ENCODE measurements around the gene FLRT3.

FLRT3 gene
- 0 reads per million in 3 donors for total RNA-seq

- no peaks in the 10 kb centered on the region for H3K36me3 ChIP-seq (ENCODE audit: control insufficient read depth, insufficient read depth, low read length)
- H3K27ac ChIP-seq (ENCODE audit: insufficient read depth, low read length, poor library complexity, severe bottlenecking): no peak within 1 kb of the TSS
- no peaks in the 10 kb centered on the region for H3K4me1 ChIP-seq (ENCODE audit: control insufficient read depth, insufficient read depth, low read length, poor library complexity, severe bottlenecking)
- H3K4me3 ChIP-seq (ENCODE audit: insufficient read depth, low read depth, low read length, poor library complexity, severe bottlenecking): no peak within 1 kb of the TSS
- no peaks in the 10 kb centered on the region for H3K9me3 ChIP-seq (ENCODE audit: control insufficient read depth, low read length)
- H3K27me3 ChIP-seq (replicated peaks; ENCODE audit: control insufficient read depth, insufficient read depth, low read length, poor library complexity, severe bottlenecking): no peaks in the 10 kb centered on the region
- no peak for DNase-seq
Measured at GRCh38 chr20:14337400-14338171, at the start of gene FLRT3. Gene FLRT3 (minus strand): TSS chr20:14337612. CDS start chr20:14327506, 10,106 bp downstream.

- Histone ChIP-seq H3K4me3 (ENCODE audit: insufficient read depth, low read depth, low read length, poor library complexity, severe bottlenecking) (no peak overlapping the region), H3K36me3 (ENCODE audit: control insufficient read depth, insufficient read depth, low read length) (no peaks in the 10 kb centered on the region), H3K27ac (ENCODE audit: insufficient read depth, low read length, poor library complexity, severe bottlenecking) (no peak overlapping the region), H3K27me3 (replicated peaks; ENCODE audit: control insufficient read depth, insufficient read depth, low read length, poor library complexity, severe bottlenecking) (no peaks in the 10 kb centered on the region), H3K9me3 (ENCODE audit: control insufficient read depth, low read length) (no peaks in the 10 kb centered on the region), H3K4me1 (ENCODE audit: control insufficient read depth, insufficient read depth, low read length, poor library complexity, severe bottlenecking) (no peaks in the 10 kb centered on the region)
- no peak for DNase-seq
Measured at GRCh38 chr20:14386726-14387125, 49.3 kb upstream of the FLRT3 start.

GRCh38 chr20:14385176-14385740 is 47.8 kb upstream of the FLRT3 start:
- H3K27ac ChIP-seq (ENCODE audit: insufficient read depth, low read length, poor library complexity, severe bottlenecking): no peak overlapping the region
- H3K4me1 ChIP-seq (ENCODE audit: control insufficient read depth, insufficient read depth, low read length, poor library complexity, severe bottlenecking): no peaks in the 10 kb centered on the region
- H3K36me3 ChIP-seq (ENCODE audit: control insufficient read depth, insufficient read depth, low read length): no peaks in the 10 kb centered on the region
- no peaks in the 10 kb centered on the region for H3K27me3 ChIP-seq (replicated peaks; ENCODE audit: control insufficient read depth, insufficient read depth, low read length, poor library complexity, severe bottlenecking)
- no peak for DNase-seq
- H3K9me3 ChIP-seq (ENCODE audit: control insufficient read depth, low read length): no peaks in the 10 kb centered on the region
- H3K4me3 ChIP-seq (ENCODE audit: insufficient read depth, low read depth, low read length, poor library complexity, severe bottlenecking): no peak overlapping the region

- DNase-seq: no peak
- Histone ChIP-seq H3K4me1 (ENCODE audit: control insufficient read depth, insufficient read depth, low read length, poor library complexity, severe bottlenecking) (no peaks in the 10 kb centered on the region), H3K36me3 (ENCODE audit: control insufficient read depth, insufficient read depth, low read length) (no peaks in the 10 kb centered on the region), H3K27ac (ENCODE audit: insufficient read depth, low read length, poor library complexity, severe bottlenecking) (no peak overlapping the region), H3K4me3 (ENCODE audit: insufficient read depth, low read depth, low read length, poor library complexity, severe bottlenecking) (no peak overlapping the region), H3K9me3 (ENCODE audit: control insufficient read depth, low read length) (no peaks in the 10 kb centered on the region), H3K27me3 (replicated peaks; ENCODE audit: control insufficient read depth, insufficient read depth, low read length, poor library complexity, severe bottlenecking) (no peaks in the 10 kb centered on the region)
Measured at GRCh38 chr20:14384416-14385175, 47.2 kb upstream of the FLRT3 start.

GRCh38 chr20:14383335-14383734 is 45.9 kb upstream of the FLRT3 start:
- Histone ChIP-seq H3K27me3 (replicated peaks; ENCODE audit: control insufficient read depth, insufficient read depth, low read length, poor library complexity, severe bottlenecking) (no peaks in the 10 kb centered on the region), H3K4me3 (ENCODE audit: insufficient read depth, low read depth, low read length, poor library complexity, severe bottlenecking) (no peak overlapping the region)

GRCh38 chr20:14378326-14378725 is 40.9 kb upstream of the FLRT3 start:
- Histone ChIP-seq H3K4me1 (ENCODE audit: control insufficient read depth, insufficient read depth, low read length, poor library complexity, severe bottlenecking) (no peaks in the 10 kb centered on the region), H3K4me3 (ENCODE audit: insufficient read depth, low read depth, low read length, poor library complexity, severe bottlenecking) (no peak overlapping the region), H3K36me3 (ENCODE audit: control insufficient read depth, insufficient read depth, low read length) (no peaks in the 10 kb centered on the region), H3K27ac (ENCODE audit: insufficient read depth, low read length, poor library complexity, severe bottlenecking) (no peak overlapping the region), H3K9me3 (ENCODE audit: control insufficient read depth, low read length) (no peaks in the 10 kb centered on the region), H3K27me3 (replicated peaks; ENCODE audit: control insufficient read depth, insufficient read depth, low read length, poor library complexity, severe bottlenecking) (no peaks in the 10 kb centered on the region)
- no peak for DNase-seq

More at GRCh38 chr20:14383335-14383734, 45.9 kb upstream of the FLRT3 start:
- Histone ChIP-seq H3K4me1 (ENCODE audit: control insufficient read depth, insufficient read depth, low read length, poor library complexity, severe bottlenecking) (no peaks in the 10 kb centered on the region), H3K36me3 (ENCODE audit: control insufficient read depth, insufficient read depth, low read length) (no peaks in the 10 kb centered on the region), H3K9me3 (ENCODE audit: control insufficient read depth, low read length) (no peaks in the 10 kb centered on the region), H3K27ac (ENCODE audit: insufficient read depth, low read length, poor library complexity, severe bottlenecking) (no peak overlapping the region)
- no peak for DNase-seq

GRCh38 chr20:14375416-14375985 is 38.1 kb upstream of the FLRT3 start:
- H3K4me3 ChIP-seq (ENCODE audit: insufficient read depth, low read depth, low read length, poor library complexity, severe bottlenecking): no peak overlapping the region
- no peaks in the 10 kb centered on the region for H3K4me1 ChIP-seq (ENCODE audit: control insufficient read depth, insufficient read depth, low read length, poor library complexity, severe bottlenecking)
- H3K27ac ChIP-seq (ENCODE audit: insufficient read depth, low read length, poor library complexity, severe bottlenecking): no peak overlapping the region
- no peak for DNase-seq
- H3K36me3 ChIP-seq (ENCODE audit: control insufficient read depth, insufficient read depth, low read length): no peaks in the 10 kb centered on the region
- H3K9me3 ChIP-seq (ENCODE audit: control insufficient read depth, low read length): no peaks in the 10 kb centered on the region
- H3K27me3 ChIP-seq (replicated peaks; ENCODE audit: control insufficient read depth, insufficient read depth, low read length, poor library complexity, severe bottlenecking): no peaks in the 10 kb centered on the region

GRCh38 chr20:14374196-14374595 is 36.8 kb upstream of the FLRT3 start:
- Histone ChIP-seq H3K27ac (ENCODE audit: insufficient read depth, low read length, poor library complexity, severe bottlenecking) (no peak overlapping the region), H3K4me3 (ENCODE audit: insufficient read depth, low read depth, low read length, poor library complexity, severe bottlenecking) (no peak overlapping the region), H3K9me3 (ENCODE audit: control insufficient read depth, low read length) (no peaks in the 10 kb centered on the region), H3K27me3 (replicated peaks; ENCODE audit: control insufficient read depth, insufficient read depth, low read length, poor library complexity, severe bottlenecking) (no peaks in the 10 kb centered on the region), H3K4me1 (ENCODE audit: control insufficient read depth, insufficient read depth, low read length, poor library complexity, severe bottlenecking) (no peaks in the 10 kb centered on the region), H3K36me3 (ENCODE audit: control insufficient read depth, insufficient read depth, low read length) (no peaks in the 10 kb centered on the region)
- DNase-seq: no peak

- Histone ChIP-seq H3K27ac (ENCODE audit: insufficient read depth, low read length, poor library complexity, severe bottlenecking) (no peak overlapping the region), H3K27me3 (replicated peaks; ENCODE audit: control insufficient read depth, insufficient read depth, low read length, poor library complexity, severe bottlenecking) (no peaks in the 10 kb centered on the region), H3K4me3 (ENCODE audit: insufficient read depth, low read depth, low read length, poor library complexity, severe bottlenecking) (no peak overlapping the region), H3K4me1 (ENCODE audit: control insufficient read depth, insufficient read depth, low read length, poor library complexity, severe bottlenecking) (no peaks in the 10 kb centered on the region), H3K9me3 (ENCODE audit: control insufficient read depth, low read length) (no peaks in the 10 kb centered on the region), H3K36me3 (ENCODE audit: control insufficient read depth, insufficient read depth, low read length) (no peaks in the 10 kb centered on the region)
- no peak for DNase-seq
Measured at GRCh38 chr20:14361509-14362345, 24.3 kb upstream of the FLRT3 start.

All from effector memory CD4-positive, alpha-beta T cell (primary cell).